ENCODE results near the gene NOL3.

Gene NOL3

DNA sequence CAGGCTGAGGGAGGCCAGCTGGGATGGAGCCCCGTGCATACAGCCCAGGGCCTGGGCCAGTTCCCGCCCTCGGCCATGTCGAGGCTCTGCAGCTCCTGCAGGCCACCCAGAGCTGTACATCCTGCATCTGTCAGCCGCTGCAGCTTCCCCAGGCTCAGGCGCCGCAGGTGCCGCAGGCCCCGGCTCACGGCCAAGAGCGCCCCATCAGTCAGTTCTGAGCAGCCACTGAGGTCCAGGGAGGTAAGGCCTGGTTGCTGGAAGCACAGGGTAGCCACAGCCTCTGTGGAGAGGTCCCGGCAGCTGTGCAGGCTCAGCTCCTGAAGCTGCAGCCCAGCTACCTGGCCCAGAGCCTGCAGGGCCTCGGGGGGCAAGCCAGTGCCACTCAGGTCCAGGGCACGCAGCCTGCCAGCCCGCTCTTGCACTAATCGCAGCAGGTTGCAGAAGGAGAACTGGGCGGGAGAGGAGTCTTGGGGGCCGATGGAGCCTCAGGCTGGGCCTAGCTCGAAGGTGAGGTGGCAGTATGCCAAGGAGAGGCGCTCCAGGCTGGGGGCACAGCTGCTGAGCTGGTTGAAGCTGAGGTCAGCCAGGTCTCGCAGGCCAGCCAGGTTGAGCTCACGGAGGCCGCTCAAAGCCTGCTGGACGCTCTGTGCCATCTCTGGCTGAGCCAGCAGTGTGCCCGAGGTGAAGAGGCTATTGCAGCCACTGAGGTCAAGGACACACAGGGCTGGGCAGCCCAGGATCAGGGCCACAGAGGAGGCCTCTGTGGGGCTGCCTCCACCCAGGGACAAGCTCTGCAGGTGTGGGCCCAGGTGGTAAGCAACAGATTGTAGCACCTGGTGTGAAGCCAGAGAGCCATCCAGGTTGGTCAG is 40.0 kb downstream of the NOL3 start:
- H3K9ac ChIP-seq (ENCODE audit: insufficient read length): no peak overlapping the region
- no peak overlapping the region for H3K4me3 ChIP-seq
- no peaks in the 10 kb centered on the region for H3K9me3 ChIP-seq (ENCODE audit: low read depth, low read length)
- H3K36me3 ChIP-seq (ENCODE audit: insufficient read depth, low read length): no peaks in the 10 kb centered on the region
- TF ChIP-seq FOXP2 (optimal IDR thresholded peaks at IDR 0.05; ENCODE audit: control extremely low read depth, extremely low read length, insufficient read depth) (no peak), POLR2AphosphoS5 (IDR thresholded peaks at IDR 0.05; ENCODE audit: borderline replicate concordance, low read depth, low read length) (no peak), EZH2 (IDR thresholded peaks at IDR 0.05) (no peak)
- no peak overlapping the region for H3K27ac ChIP-seq
- no peak for DNase-seq (ENCODE audit: low read depth, low spot score)

DNA sequence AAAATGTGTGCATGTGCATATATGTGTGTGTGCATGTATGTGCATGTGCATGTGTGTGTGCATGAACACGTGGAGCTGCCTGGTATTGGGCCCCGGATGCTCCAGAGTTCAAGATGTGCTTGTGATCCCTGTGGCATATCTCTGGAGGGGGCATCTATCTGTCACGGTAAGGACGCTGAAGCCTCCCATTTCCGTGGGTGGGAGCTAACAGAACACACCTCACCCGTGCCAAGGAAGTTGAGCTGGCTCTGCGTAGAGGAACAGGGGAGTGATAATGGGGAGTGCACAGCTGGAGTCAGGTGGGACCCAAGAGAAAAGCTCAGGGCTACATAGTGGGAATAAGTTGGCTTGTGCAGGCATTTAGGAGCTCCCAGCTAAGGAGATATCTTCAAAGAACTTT is 41.3 kb downstream of the NOL3 start:
- Histone ChIP-seq H3K9ac (ENCODE audit: insufficient read length) (no peak overlapping the region), H3K27ac (no peak overlapping the region), H3K9me3 (ENCODE audit: low read depth, low read length) (no peaks in the 10 kb centered on the region), H3K4me3 (no peak overlapping the region), H3K36me3 (ENCODE audit: insufficient read depth, low read length) (no peaks in the 10 kb centered on the region)
- TF ChIP-seq EZH2 (IDR thresholded peaks at IDR 0.05): no peak
- no peak for TF ChIP-seq FOXP2 (optimal IDR thresholded peaks at IDR 0.05; ENCODE audit: control extremely low read depth, extremely low read length, insufficient read depth)
- TF ChIP-seq POLR2AphosphoS5 (IDR thresholded peaks at IDR 0.05; ENCODE audit: borderline replicate concordance, low read depth, low read length): no peak
- DNase-seq (ENCODE audit: low read depth, low spot score): no peak

DNA sequence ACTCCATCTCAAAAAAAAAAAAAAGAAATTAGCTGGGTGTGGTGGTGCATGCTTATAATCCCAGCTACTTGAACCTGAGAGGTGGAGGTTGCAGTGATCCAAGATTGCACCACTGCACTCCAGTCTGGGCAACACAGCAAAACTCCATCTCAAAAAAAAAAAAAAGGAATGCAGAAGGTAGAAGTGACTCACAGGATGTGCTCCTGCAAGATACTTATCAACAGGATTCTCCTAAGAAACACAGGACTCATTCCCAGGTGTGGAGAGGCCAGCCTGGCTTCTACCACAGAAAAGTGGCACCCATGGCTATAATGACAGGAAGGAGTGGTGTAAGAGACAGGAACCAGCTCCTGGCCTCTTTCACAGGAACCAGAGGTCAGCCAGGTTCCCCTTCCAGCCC is 42.4 kb downstream of the NOL3 start:
- no peak for DNase-seq (ENCODE audit: low read depth, low spot score)
- H3K9ac ChIP-seq (ENCODE audit: insufficient read length): no peak overlapping the region
- H3K9me3 ChIP-seq (ENCODE audit: low read depth, low read length): no peaks in the 10 kb centered on the region
- H3K36me3 ChIP-seq (ENCODE audit: insufficient read depth, low read length): no peaks in the 10 kb centered on the region
- TF ChIP-seq FOXP2 (optimal IDR thresholded peaks at IDR 0.05; ENCODE audit: control extremely low read depth, extremely low read length, insufficient read depth) (no peak), EZH2 (IDR thresholded peaks at IDR 0.05) (no peak), POLR2AphosphoS5 (IDR thresholded peaks at IDR 0.05; ENCODE audit: borderline replicate concordance, low read depth, low read length) (no peak)
- no peak overlapping the region for H3K4me3 ChIP-seq
- no peak overlapping the region for H3K27ac ChIP-seq

DNA sequence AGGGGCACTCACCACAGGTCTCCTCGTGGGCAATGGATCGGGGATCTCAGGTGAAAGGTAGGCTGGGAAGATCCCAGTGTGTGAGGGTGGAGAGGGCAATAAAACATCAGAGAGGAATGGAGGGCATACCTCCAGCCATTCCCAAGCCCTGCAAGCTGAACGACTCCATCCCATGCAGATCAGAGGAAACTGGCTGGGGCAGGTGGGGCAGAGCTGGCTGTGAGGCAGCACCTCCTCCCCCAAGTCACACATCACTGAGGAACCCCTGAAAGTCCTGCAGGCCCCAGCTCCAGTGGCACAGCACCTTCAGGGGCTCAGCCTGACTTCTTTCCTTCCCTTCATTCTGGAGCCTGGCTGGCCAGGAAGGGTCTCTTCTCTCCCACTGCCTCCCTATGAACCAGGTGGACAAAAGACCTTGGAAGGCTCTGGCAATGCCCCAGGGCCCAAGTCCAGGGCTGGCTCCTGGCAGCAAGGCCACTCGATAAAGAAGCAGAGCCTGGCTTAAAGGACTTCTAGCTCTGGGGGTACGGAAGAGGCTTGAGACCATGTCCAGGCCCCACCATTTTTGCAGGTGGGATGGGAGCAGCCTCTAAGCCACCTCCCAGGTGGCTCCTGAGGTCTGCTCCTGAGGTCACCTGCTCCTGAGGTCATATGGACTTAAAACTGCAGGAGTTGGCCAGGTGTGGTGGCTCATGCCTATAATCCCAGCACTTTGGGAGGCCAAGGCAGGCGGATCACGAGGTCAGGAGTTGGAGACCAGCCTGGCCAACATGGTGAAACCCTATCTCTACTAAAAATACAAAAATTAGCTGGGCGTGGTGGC is 43.1 kb downstream of the NOL3 start:
- TF ChIP-seq POLR2AphosphoS5 (IDR thresholded peaks at IDR 0.05; ENCODE audit: borderline replicate concordance, low read depth, low read length) (no peak), FOXP2 (optimal IDR thresholded peaks at IDR 0.05; ENCODE audit: control extremely low read depth, extremely low read length, insufficient read depth) (no peak), EZH2 (IDR thresholded peaks at IDR 0.05) (no peak)

DNA sequence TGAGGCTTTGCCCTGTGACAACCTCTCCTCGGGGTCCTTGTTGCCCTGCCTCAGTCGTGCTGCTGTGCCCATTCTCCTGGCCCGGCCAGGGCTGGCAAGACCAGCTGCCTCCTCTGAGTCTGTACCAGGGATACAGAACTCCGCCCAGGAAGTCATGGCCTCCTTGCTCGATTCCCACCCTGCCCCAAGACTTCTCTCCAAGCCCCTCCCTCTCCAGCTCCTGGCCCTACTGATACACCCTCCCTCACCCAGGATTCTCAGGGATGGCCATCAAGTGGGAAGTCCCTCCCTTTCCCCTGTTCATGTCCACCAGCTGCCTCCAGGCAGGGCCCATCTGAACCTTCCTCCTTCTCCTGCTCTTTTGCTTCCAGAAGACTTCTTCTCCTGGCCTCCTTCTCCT is 45.4 kb downstream of the NOL3 start:
- H3K9ac ChIP-seq (ENCODE audit: insufficient read length): no peak overlapping the region
- no peak overlapping the region for H3K27ac ChIP-seq
- no peaks in the 10 kb centered on the region for H3K36me3 ChIP-seq (ENCODE audit: insufficient read depth, low read length)
- DNase-seq (ENCODE audit: low read depth, low spot score): no peak
- no peaks in the 10 kb centered on the region for H3K9me3 ChIP-seq (ENCODE audit: low read depth, low read length)
- no peak overlapping the region for H3K4me3 ChIP-seq
- TF ChIP-seq FOXP2 (optimal IDR thresholded peaks at IDR 0.05; ENCODE audit: control extremely low read depth, extremely low read length, insufficient read depth): no peak
- no peak for TF ChIP-seq EZH2 (IDR thresholded peaks at IDR 0.05)
- TF ChIP-seq POLR2AphosphoS5 (IDR thresholded peaks at IDR 0.05; ENCODE audit: borderline replicate concordance, low read depth, low read length): no peak

More for the DNA sequence above, 43.1 kb downstream of the NOL3 start:
- H3K9ac ChIP-seq (ENCODE audit: insufficient read length): no peak overlapping the region
- H3K36me3 ChIP-seq (ENCODE audit: insufficient read depth, low read length): no peaks in the 10 kb centered on the region
- H3K9me3 ChIP-seq (ENCODE audit: low read depth, low read length): no peaks in the 10 kb centered on the region
- no peak overlapping the region for H3K27ac ChIP-seq
- DNase-seq (ENCODE audit: low read depth, low spot score): no peak
- H3K4me3 ChIP-seq: no peak overlapping the region

DNA sequence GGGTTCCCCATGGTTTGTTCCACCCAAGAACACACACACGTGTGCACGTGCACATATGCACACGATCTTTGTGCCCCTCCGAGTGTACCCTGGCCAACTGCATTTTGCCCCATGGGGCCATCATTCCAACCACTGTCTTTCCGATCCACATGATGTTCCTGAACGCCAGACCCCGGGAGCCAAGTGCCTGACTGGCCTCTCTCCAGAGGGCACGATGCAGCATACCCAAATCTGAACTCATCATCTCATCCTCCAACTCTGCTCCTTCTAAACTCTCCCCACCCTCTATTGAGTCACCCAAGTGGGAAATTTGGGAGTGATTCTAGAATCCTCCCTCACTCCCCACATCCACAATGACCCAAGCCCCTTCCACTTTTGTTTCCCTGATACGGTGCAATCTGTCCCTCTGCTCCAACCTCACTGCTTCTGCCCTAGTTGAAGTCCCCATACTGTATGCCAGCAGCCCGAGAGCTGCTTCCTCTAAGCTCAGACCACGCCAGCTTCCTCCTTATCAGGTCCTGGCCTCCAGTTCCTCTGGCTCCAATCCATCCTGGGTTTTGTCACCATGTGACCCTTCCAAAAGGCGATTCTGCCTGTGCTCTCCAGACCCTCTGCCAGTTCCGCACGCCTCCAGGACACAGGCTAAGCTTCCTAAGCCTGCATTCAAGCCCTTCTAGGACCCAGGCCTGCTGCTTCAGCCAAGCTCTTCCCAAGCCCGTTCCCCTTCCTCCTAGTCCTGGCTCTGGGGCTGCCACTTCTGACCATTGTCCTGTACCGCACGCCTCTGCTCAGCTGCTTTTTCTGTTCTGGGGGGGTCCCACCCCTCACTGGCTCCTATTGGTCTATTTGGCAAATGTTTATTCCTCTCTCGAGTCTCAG is 46.5 kb downstream of the NOL3 start:
- Histone ChIP-seq H3K9ac (ENCODE audit: insufficient read length) (no peak overlapping the region), H3K27ac (no peak overlapping the region)
- DNase-seq (ENCODE audit: low read depth, low spot score): no peak

DNA sequence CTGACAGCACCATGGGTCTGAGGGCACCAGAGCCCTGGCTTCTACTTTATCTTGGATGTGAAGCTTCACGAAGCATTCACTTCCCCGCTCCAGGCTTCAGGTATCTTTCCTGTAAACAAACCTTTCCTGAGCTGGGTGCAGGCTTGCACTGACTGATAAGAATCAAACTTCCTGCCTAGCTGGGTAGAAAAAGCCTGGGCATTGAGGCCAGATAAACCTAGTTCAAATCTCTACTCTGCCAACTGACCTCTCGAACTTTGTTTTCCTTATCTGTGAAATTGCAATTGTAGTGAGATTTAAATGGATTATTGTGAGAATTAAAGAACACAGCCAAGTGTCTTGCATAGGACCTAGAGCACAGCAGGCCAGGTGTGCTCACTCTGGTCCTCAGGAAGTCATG is 53.7 kb downstream of the NOL3 start:
- Histone ChIP-seq H3K9ac (ENCODE audit: insufficient read length) (no peak overlapping the region), H3K27ac (no peak overlapping the region), H3K9me3 (ENCODE audit: low read depth, low read length) (no peaks in the 10 kb centered on the region), H3K4me3 (no peak overlapping the region), H3K36me3 (ENCODE audit: insufficient read depth, low read length) (no peaks in the 10 kb centered on the region; the same call in 1 of the 2 replicates)
- no peak for DNase-seq (ENCODE audit: low read depth, low spot score)
- no peak for TF ChIP-seq POLR2AphosphoS5 (IDR thresholded peaks at IDR 0.05; ENCODE audit: borderline replicate concordance, low read depth, low read length)
- TF ChIP-seq EZH2 (IDR thresholded peaks at IDR 0.05): no peak
- TF ChIP-seq FOXP2 (optimal IDR thresholded peaks at IDR 0.05; ENCODE audit: control extremely low read depth, extremely low read length, insufficient read depth): no peak

More for the DNA sequence above, 46.5 kb downstream of the NOL3 start:
- no peak overlapping the region for H3K4me3 ChIP-seq
- TF ChIP-seq FOXP2 (optimal IDR thresholded peaks at IDR 0.05; ENCODE audit: control extremely low read depth, extremely low read length, insufficient read depth) (no peak), EZH2 (IDR thresholded peaks at IDR 0.05) (no peak), POLR2AphosphoS5 (IDR thresholded peaks at IDR 0.05; ENCODE audit: borderline replicate concordance, low read depth, low read length) (no peak)
- H3K36me3 ChIP-seq (ENCODE audit: insufficient read depth, low read length): no peaks in the 10 kb centered on the region
- H3K9me3 ChIP-seq (ENCODE audit: low read depth, low read length): no peaks in the 10 kb centered on the region
